ENCODE results near the gene THAP11. TPM values are rescaled to one million over a fixed set of nuclear protein-coding genes. Genes with fewer than 3 reads are reported as not detected.

The THAP11 gene
- total and polyA plus RNA-seq, 8 donors, result 21.7 to 30.5 (median 27.2) TPM

DNA sequence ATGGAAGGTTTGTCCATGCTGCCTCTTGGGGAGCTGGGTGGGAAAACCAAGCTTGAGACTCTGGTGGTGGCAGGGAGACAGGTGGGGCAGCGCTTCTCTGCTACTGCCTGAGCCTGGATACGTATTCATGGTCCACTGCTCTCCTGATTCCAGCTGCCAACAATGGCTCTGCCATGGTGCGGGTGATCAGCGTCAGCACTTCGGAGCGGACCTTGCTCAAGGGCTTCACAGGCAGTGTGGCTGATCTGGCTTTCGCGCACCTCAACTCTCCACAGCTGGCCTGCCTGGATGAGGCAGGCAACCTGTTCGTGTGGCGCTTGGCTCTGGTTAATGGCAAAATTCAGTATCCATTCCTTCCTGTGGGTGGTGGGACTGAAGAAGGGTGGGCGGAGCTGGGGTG is 34.9 kb downstream of the THAP11 start:
- Histone ChIP-seq H3K27me3 (no peaks in the 10 kb centered on the region), H3K4me3 (no peak overlapping the region), H3K4me1 (peaks cover 0 to 34% of the 10 kb centered on the region in 2 donors), H3K27ac (no peak overlapping the region), H3K36me3 (peaks cover 0 to 62% of the 10 kb centered on the region in 2 donors), H3K9me3 (no peaks in the 10 kb centered on the region)
- TF ChIP-seq, protein P1, sequence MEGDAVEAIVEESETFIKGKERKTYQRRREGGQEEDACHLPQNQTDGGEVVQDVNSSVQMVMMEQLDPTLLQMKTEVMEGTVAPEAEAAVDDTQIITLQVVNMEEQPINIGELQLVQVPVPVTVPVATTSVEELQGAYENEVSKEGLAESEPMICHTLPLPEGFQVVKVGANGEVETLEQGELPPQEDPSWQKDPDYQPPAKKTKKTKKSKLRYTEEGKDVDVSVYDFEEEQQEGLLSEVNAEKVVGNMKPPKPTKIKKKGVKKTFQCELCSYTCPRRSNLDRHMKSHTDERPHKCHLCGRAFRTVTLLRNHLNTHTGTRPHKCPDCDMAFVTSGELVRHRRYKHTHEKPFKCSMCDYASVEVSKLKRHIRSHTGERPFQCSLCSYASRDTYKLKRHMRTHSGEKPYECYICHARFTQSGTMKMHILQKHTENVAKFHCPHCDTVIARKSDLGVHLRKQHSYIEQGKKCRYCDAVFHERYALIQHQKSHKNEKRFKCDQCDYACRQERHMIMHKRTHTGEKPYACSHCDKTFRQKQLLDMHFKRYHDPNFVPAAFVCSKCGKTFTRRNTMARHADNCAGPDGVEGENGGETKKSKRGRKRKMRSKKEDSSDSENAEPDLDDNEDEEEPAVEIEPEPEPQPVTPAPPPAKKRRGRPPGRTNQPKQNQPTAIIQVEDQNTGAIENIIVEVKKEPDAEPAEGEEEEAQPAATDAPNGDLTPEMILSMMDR (IDR thresholded peaks at IDR 0.05), result no peak
- ATAC-seq, result no peak
- no peak for DNase-seq
- intact Hi-C loops (cut with DNase I), result no loop called here

DNA sequence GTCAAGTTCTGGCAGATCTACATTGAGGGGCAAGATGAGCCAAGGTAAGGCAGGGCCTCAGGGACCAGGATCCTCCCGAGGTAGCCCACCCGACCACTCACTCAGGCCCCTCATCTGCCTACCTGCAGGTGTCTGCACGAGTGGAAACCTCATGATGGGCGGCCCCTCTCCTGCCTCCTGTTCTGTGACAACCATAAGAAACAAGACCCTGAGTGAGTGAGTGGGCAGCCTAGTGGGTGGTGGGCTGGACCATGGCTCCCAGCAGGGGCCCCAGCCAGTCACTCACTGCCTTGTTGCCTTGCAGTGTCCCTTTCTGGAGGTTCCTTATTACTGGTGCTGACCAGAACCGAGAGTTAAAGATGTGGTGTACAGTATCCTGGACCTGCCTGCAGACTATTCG is 36.1 kb downstream of the THAP11 start:
- Histone ChIP-seq H3K4me1 (peaks cover 0 to 27% of the 10 kb centered on the region in 2 donors), H3K9me3 (no peaks in the 10 kb centered on the region), H3K27ac (no peak overlapping the region), H3K36me3 (peaks cover 0 to 74% of the 10 kb centered on the region in 2 donors), H3K27me3 (no peaks in the 10 kb centered on the region), H3K4me3 (no peak overlapping the region)
- DNase-seq, result no peak
- TF ChIP-seq, protein P1 (IDR thresholded peaks at IDR 0.05), result no peak
- ATAC-seq, result no peak
- intact Hi-C loops (cut with DNase I), result no loop called here

DNA sequence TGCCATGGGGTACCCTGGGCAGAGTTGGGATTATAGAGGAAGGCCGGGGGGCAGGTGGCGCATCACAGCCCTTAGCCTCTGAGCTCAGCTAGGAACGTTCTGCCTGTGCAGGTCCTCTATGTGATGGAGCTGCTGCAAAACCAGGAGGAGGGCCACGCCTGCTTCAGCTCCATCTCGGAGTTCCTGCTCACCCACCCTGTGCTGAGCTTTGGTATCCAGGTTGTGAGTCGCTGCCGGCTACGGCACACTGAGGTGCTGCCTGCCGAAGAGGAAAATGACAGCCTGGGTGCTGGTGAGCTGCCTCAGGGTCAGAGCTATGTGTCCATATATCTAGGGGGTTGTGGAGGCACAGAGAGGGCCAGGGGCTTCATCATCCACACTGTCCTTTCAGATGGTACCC is 36.7 kb downstream of the THAP11 start:
- H3K9me3 ChIP-seq, result no peaks in the 10 kb centered on the region
- H3K36me3 ChIP-seq, result peaks cover 0 to 80% of the 10 kb centered on the region in 2 donors
- TF ChIP-seq, protein P1 (IDR thresholded peaks at IDR 0.05), result no peak
- ATAC-seq, result no peak
- H3K27ac ChIP-seq, result no peak overlapping the region
- peaks cover 0 to 21% of the 10 kb centered on the region in 2 donors for H3K4me1 ChIP-seq
- DNase-seq, result no peak
- no peak overlapping the region for H3K4me3 ChIP-seq
- H3K27me3 ChIP-seq, result no peaks in the 10 kb centered on the region
- intact Hi-C loops (cut with DNase I), result no loop called here

DNA sequence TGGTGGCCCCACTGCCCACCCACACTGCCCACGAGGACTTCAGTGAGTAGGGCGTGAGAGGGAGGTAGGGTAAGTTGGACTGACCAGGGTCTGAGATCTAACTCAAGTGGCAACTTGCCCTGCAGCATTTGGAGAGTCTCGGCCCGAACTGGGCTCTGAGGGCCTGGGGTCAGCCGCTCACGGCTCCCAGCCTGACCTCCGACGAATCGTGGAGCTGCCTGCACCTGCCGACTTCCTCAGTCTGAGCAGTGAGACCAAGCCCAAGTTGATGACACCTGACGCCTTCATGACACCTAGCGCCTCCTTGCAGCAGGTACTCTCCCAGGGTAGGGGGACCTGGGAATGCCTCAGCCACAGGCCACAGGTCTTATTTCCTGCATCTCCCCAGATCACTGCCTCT is 37.3 kb downstream of the THAP11 start:
- TF ChIP-seq, protein P1 (IDR thresholded peaks at IDR 0.05), result no peak
- intact Hi-C loops (cut with DNase I), result no loop called here
- Histone ChIP-seq H3K4me1 (peaks cover 0 to 18% of the 10 kb centered on the region in 2 donors), H3K27me3 (no peaks in the 10 kb centered on the region), H3K9me3 (no peaks in the 10 kb centered on the region), H3K36me3 (peaks cover 0 to 86% of the 10 kb centered on the region in 2 donors), H3K4me3 (no peak overlapping the region), H3K27ac (no peak overlapping the region)
- DNase-seq (no peak), ATAC-seq (no peak)

DNA sequence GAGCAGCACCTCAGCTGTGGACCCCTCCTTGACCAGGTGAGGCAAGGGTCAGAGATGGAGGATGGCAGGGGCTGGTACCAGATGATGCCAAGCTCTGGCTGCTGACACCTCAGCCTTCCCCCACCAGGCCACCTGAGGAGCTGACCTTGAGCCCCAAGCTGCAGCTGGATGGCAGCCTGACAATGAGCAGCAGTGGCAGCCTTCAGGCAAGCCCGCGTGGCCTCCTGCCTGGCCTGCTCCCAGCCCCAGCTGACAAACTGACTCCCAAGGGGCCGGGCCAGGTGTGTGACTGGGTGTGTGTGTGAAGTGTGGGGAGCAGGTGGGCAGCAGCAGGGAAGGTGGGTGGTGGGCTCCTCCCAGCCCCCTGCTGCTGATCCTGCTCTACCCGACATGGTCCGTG is 37.8 kb downstream of the THAP11 start:
- no peak overlapping the region for H3K4me3 ChIP-seq
- H3K27ac ChIP-seq, result no peak overlapping the region
- DNase-seq (no peak), ATAC-seq (no peak)
- intact Hi-C loops (cut with DNase I), result loop anchor here in 1 of 2 donors (5.0 kb wide), 1 partner anchor 47 kb away; no protein-coding TSS in a partner anchor
- H3K9me3 ChIP-seq, result no peaks in the 10 kb centered on the region
- H3K36me3 ChIP-seq, result peaks cover 0 to 91% of the 10 kb centered on the region in 2 donors
- peaks cover 0 to 18% of the 10 kb centered on the region in 2 donors for H3K4me1 ChIP-seq
- H3K27me3 ChIP-seq, result no peaks in the 10 kb centered on the region
- TF ChIP-seq, protein P1 (IDR thresholded peaks at IDR 0.05), result no peak
